NCI-H187 treated with DMSO at 0.1 percent for 48 hours (cell line): ENCODE results near the gene NUP85.
"Not testable (repeated sequence)": the region's sequence is repeated elsewhere in the genome, so short reads cannot be mapped to it uniquely, and the experiment has no call there.

ENCODE experiments used
- DNase-seq: peaks from one replicate; lab custom pipeline; 2025; lab: John Stamatoyannopoulos, UW

NUP85 gene

DNA sequence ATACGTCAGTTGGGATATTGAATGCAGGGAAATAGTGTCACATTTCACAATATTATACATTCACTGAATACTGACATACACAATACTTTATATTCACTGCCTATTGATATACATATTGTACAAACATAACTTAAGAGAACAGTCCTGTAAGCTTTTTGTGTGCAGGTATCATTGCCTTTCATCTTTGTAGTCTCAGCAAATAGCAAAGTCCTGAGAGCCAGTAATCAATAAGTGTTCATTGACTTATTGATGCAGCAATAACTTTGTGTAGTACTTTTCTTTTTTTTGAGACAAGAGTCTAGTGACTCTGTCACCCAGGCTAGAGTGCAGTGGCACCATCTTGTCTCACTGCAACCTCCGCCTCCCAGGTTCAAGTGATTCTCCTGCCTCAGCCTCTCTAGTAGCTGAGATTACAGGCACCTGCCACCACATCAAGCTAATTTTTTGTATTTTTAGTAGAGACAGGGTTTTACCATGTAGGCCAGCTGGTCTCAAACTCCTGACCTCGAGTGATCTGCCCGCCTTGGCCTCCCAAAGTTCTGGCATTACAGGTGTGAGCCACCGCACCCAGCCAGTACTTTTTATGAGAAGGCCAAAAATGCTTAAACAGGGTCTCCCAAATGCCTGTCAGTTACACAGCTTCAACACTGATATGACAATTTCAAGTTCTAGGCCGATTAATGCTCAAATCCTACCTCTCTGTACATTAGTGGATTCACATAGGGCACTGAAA is 5.4 kb upstream of the NUP85 start:
- no peak for DNase-seq

DNA sequence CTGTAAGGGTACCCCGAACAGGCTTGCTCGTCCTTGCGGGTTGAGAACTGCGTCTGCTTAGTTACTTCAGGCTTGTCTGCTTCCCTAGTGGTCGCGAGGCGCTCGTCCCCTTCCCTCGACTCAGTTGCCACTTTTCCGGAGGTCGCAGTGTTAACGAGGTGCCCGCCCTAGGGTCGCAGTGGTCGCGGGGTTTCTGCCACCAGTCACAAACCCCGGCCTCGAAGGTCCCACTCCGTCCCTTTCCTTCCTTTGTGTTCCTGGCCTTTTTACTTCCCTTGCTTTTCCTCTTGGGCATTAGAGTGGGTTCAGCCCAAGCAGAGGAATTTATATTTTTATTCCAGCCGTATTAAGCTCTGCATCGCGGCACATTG is 299 bp downstream of the NUP85 start:
- no peak for DNase-seq

DNA sequence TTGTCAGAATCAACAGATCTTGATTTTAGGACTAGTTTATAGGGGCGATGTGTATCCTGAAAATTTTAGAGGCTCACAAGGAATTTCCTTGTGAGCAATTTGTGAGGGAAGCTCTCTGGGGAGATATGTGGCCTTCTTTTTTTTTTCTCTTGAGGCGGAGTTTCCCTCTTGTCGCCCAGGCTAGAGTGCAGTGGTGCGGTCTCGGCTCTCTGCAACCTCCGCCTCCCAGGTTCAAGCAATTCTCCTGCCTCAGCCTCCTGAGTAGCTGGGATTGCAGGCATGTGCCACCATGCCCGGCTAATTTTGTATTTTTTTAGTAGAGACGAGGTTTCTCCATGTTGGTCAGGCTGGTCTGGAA is 1.6 kb downstream of the NUP85 start:
- not testable (repeated sequence) for DNase-seq

DNA sequence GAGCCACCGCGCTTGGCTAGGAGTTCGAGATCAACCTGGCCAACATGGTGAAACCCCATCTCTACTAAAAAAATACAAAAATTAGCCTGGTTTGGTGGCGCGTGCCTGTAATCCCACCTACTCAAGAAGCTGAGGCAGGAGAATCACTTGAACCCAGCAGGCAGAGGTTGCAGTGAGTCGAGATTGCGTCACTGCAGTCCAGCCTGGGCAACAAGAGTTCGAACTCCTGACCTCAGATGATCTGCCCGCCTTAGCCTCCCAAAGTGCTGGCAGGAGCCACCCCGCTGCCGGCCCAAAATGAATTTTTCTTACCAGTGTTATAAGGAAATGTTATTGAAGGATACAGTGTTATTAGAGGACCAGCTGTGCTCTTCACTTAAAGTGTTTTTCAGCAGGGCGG is 2.3 kb downstream of the NUP85 start:
- no peak for DNase-seq

DNA sequence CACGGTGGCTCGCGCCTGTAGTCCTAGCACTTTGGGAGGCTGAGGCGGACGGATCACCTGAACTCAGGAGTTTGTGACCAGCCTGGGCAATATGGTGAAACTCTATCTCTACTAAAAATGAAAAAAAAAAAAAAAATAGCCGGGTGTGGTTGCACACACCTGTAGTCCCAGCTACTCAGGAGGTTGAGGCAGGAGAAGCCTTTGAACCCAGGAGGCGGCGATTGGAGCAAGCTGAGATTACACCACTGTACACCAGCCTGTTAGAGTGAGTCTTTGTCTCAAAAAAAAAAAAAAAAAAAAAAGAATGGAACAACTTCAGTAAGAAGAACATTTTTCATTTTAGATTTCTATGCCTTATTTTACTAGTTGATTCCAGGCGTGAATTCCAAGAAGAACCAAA is 2.7 kb downstream of the NUP85 start:
- DNase-seq, result no peak

DNA sequence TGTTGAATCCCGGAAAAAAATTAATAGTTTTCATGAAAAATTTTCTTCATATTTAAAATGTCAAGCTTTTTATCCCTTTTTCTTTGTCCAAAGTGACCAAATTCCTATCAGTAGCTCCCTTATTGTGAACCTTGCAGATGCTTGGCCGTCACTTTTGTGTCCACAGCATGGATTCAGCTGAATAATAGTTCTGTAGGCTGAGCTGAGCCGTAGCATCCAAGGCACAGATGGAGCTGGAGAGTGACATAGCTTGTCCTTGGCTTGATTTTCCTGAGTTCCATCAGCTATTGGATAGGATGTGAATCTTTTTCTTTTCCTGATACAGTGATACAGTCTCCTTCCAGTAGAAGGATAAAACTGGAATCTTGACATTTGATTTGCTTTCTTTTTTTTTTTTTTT is 3.6 kb downstream of the NUP85 start:
- DNase-seq, result no peak

DNA sequence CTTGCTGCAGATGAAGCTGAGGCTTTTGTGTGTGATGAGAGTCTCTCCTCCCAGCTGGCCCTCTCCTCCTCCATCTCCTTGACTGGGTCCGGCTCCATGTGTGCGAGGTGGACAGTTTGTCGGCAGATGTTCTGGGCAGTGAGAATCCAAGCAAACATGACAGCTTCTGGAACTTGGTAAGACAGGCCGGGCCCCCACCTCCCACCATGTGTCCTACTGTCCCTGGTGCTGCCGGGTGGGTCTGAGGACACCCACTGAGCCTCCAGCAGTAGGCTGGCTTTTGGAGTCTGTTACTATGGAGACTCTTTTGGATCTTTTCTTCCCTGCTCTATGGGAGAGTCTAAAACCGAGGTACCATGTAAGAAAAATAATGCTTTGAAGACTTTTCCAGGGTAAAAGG is 12.7 kb downstream of the NUP85 start:
- no peak for DNase-seq

DNA sequence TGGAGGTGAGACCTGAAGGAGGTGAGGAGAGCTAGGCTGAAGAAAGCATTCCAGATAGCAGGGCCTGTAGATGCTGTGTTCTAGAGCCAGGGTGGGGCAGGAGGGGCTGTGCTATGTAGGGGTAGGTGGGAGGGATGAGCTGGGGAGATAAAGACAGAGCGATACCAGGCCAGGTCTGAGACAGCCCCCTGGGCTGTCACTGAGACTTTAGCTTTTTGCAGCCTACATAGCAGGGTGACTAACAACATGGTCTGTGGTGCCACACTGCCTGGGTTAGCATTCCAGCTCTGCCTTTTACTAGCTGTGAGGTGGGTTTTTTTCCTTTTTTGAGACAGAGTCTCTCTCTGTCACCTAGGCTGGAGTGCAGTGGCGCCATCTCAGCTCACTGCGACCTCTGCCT is 14.3 kb downstream of the NUP85 start:
- no peak for DNase-seq

DNA sequence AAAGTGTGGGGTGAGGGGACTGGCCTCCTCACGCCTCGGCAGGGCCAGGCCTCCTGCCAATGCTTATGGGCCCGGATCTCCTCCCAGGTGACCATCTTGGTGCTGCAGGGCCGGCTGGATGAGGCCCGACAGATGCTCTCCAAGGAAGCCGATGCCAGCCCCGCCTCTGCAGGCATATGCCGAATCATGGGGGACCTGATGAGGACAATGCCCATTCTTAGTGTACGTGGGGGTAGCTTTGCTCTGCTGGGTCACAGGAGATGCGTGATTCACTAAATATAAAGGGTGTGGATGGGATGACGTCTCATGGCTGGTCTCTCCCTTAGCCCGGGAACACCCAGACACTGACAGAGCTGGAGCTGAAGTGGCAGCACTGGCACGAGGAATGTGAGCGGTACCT is 19.5 kb downstream of the NUP85 start:
- no peak for DNase-seq

DNA sequence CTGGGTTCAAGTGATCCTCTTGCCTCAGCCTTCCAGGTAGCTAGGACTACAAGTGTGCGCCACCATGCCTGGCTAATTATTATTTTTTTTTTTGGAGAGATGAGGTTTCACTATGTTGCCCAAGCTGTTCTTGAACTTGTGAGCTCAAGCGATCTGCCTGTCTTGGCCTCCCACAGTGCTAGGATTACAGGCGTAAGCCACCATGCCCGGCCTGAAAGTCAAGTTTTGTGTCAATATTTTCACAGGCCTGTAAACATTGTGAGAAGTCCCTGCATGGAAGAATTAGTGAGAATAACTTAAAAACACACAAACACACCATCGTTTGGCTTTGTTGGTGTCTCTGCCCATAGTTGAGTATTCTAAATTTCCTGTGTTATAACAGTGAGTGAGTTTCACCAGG is 22.2 kb downstream of the NUP85 start:
- no peak for DNase-seq

DNA sequence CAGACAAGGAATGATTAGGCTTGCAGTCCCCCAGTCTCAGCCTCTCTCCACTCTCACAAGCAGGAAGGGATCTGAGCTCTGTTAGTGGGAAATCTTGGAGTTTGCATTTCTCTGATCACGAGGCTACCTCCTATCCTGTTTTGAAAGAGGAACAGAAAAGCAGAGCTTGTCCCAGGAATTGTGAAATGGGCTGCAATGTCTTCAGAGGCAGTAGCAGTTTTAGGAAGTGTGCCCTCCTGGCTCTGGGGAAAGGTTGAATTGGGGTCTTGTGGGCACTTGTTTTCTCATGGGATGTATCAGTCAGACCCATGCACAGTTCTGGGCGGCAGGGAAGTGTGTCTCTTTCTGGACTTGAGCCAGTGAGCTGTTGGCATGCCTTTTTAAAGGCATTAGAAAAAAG is 22.8 kb downstream of the NUP85 start:
- no peak for DNase-seq

DNA sequence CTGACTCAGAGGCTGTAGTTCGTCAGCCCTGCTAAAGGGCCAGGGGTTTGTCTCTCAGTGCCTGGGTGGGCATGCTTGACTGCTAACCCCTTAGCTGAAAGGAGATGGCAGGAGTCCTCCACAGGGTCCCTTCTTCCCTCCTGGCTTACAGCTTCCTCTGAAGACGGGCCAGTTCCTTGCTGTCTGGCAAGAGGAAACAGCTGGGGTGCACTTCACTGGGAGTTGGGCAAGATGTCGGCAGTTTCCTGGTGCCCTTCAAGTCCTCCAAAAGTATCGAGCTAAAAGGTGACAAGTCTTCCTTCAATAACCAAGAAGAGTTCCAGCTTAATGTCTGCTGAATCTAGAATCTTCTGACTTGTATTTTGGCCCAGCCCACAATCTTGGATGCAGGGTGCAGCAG is 23.4 kb downstream of the NUP85 start:
- DNase-seq, result no peak

DNA sequence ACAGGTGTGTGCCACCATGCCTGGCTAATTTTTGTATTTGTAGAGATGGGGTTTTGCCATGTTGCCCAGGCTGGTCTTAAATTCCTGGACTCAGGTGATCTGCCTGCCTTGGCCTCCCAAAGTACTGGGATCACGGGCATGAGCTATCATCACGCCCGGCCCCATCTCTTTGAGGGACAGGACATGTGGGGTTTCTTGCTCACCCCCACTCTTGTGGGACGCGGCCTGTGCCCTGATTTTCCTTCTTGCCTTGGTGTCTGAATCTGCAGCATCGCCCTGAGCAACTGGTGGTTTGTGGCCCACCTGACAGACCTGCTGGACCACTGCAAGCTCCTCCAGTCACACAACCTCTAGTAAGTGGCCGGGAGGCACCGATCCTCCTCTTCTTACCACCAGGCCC is 25.6 kb downstream of the NUP85 start:
- DNase-seq, result no peak

DNA sequence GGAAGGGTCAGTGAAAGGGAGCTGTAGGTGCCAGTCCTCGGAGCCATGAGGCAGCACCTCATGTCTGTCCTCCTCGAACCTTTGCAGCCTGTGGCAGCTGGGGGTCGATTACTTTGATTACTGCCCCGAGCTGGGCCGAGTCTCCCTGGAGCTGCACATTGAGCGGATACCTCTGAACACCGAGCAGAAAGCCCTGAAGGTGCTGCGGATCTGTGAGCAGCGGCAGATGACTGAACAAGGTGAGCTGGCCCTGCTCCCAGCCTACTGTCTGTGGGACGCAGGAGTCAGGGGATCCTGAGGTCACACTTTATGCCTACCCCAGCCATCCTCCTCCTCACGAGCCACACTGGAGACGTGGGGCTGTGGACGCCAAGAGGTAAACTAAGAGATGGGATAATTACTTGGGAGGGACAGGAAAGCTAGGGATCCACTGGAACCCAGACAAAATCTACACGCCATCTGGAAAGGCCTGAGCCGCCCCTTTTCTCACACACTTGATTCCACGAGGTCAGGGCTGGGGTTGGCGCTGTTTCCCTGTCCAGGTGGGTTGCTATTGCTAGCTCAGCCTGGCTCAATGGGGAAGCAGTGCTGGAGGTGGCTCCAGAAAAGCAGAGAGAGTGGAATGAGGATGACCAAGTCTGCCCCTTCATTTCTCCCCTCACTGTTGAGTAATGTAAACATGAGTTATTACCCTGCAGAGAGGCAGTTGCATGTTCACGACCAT is 26.4 kb downstream of the NUP85 start:
- no peak for DNase-seq

DNA sequence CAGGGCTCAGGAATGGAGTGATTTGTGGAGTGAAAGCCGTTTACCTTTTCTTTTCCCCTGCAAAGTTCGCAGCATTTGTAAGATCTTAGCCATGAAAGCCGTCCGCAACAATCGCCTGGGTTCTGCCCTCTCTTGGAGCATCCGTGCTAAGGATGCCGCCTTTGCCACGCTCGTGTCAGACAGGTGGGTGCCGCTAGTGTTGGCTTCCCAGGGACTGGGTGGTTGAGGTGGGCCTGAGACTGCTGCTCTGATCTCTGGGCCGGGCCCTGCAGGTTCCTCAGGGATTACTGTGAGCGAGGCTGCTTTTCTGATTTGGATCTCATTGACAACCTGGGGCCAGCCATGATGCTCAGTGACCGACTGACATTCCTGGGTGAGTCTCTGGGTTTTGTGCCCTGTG is 27.3 kb downstream of the NUP85 start:
- no peak for DNase-seq

DNA sequence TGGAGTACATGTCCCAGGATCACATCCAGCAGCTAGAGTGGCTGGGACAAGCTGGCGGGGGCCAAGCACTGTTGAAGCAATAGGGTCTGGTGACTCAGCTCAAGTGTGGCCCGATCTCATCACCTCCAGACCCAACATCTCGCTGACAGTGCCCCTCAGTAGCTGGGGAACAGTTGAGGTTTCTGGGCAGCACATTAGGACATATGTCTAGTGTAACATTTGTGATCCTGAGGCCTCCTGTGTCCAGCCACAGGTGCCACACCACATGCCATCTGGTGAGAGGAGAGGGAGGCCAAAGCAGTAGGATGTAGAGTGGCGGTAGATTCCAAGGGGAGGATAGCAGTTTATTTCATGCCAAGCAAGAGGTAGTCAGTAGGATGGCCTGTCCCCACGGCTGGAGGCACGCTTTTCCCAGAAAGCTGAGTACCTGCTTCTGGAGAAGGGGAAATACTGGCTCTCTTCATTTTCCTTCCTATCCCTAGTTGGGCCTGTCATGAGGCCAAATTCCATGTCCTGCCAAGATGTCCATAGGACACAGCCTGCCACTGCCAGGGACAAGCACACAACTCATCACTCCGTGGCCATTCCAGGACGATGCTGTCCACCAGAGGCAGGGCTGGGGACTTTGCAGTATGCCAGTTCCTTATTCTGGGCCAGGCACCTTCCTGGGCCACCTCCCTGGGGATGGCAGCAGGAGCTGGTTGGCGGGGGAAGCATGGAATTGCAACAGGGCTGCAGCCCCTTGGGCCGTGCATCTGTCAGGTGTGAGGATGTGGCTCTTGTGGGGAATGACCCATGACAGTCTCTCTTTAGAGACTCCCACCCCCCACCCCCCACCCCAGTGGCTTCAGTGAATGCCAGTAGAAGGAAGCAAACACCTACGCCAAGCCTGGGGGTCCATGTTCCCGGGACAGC is 31.9 kb downstream of the NUP85 start:
- DNase-seq, result no peak

DNA sequence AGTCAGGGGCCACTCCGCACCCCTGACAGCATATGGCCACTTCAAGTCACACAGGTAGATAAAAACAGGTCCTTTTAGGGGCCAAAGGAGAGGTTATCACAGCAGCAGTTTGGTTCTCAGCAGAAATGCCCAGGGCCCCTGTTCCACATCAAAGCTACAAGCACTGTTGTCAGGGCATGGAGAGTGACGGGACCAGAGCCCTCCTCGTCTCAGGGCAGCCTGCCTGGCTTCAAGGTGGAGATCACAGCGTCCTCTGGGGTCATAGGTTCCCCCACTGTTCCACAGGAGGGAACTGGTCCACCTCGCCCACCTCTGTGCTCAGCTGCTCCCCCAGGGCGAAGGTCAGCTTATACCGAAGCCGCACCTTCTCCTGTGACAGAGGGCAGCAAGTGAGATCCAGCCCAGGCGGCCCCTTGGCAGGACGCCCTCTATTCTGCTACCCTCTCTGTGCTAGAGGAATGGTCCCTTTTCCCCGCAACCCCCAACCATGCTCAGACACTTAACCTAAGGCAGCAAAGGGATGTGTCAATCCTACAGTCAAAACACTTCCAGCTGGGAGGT is 32.6 kb downstream of the NUP85 start:
- no peak for DNase-seq

DNA sequence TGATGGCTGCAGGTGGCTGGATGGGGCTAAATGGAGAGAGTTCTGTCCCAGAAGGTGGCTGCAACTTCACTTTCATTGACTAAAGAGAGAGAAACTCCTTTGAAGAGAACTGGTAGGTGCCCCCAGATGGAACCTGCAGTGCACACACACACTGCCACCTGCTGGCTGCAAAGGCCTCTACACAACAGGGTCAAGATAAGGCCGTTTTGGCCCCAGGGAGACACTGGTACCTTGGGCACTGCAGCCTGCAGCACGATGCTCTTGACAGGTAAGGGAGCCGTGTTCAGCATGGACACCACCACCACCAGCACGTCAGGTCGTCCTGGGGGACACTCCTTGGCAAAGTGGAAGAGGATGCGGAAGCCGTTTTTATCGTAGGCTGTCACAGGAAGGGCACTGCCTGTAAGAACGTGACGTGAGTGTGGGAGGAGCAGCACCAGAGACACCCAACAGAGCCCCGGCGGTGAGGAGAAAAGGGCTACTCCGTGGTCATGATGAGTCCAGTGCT is 33.3 kb downstream of the NUP85 start:
- no peak for DNase-seq

DNA sequence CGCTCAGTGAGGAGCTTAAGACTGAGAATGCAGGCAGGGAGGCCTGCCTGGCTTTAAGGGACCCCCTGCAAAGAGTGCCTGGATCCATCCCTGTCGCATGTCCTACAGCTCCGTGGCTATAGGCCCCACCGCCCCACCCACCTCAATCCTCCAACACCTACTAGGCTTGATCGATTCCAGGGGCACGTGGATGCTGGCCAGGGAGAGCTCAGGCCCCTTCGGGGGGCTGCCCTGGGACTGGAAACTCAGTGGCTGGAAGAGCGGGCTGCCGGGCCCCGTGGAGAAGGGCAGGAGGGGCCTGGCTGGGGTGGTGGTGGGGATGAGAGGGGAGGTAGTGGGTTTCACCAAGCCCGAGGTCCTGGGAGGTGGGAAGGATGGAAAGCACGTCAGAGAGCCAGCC is 33.7 kb downstream of the NUP85 start:
- DNase-seq, result no peak

DNA sequence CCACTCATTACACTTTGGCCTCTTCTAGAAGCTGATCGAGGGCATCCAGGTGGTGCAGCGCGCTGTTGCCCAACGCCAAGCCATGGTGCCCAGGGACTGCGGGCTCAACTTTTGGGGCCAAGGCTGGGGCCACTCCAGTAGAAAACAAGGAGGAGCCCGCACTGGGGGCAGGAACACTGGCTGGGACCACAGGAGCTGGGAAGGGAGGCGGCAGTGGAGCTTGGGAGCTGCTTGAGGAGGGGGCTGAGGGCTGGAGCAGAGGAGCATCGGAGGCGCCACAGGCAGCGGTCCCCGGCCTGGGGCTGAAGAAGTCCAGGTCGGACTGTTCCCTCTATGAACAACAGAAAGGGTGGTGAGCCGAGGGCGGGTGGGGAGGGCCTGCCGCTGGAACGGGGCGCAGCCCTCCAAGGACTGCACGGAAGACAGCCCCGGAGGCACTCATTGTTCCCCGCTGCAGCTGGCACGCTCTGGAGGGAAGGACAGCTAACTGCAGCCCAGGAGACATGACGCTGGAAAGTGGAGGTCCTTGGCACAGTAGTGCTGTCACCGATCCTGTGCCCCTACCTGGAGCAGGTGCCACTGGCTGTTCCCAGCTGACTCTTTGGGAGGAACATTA is 34.4 kb downstream of the NUP85 start:
- no peak for DNase-seq

DNA sequence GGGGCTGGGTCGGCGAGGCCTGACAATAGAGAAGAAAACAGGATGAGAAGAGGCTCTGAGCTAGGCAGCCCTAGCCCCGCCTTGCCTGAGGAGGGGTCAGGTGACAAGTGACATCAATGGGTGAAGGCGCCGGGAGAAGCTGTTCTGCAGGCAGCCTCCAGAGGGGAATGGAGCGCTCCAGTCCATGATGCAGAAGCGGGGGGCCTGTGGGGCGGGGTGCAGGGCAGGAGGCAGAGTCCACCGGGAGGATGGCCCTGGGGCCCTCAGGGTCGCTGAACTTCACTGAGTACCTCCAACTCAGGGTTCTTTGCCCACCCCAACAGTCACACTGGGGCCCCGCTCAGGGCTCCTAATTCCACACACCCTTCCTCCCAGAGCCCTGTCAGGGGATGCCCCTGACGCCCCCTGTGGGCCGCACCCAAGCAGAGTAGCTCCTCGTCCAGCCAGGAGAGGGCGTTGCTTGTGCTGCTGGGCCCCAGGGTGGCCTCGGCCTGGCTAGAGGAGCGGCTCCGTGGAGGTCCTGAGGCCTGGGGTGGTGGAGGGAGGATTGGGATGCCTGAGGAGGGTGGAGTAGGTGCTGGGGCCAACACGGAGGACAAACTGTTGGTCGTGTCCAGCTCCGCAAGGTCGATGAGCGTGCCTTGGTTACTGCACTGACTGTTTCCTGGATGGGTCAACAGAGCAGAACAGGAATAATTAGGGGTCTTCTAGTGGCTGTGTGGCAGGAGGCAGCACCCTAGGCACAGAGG is 35.1 kb downstream of the NUP85 start:
- DNase-seq, result no peak

DNA sequence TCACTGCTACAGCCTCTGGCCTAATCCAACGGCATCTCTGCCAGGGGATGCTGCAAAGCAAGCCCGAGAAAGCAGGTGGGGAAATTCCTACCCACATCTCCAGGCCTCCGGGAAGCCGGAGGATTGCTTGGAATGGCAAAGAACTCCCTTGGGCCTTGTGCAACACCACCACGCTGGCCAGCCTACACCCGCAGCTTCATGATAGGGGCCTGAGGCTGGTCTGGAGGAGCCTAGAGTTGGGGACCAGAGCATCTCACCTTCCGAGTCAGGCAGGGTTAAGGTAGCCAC is 35.6 kb downstream of the NUP85 start:
- no peak for DNase-seq
